Glomerular visceral epithelial cell (primary cell): ENCODE data around the gene SRBD1.

ENCODE experiments used
- DNase-seq: peaks from one replicate; pipeline ENCODE4 v3.0.0-alpha.2; 2016; ENCODE audit errors: extremely low spot score

Gene SRBD1

DNA sequence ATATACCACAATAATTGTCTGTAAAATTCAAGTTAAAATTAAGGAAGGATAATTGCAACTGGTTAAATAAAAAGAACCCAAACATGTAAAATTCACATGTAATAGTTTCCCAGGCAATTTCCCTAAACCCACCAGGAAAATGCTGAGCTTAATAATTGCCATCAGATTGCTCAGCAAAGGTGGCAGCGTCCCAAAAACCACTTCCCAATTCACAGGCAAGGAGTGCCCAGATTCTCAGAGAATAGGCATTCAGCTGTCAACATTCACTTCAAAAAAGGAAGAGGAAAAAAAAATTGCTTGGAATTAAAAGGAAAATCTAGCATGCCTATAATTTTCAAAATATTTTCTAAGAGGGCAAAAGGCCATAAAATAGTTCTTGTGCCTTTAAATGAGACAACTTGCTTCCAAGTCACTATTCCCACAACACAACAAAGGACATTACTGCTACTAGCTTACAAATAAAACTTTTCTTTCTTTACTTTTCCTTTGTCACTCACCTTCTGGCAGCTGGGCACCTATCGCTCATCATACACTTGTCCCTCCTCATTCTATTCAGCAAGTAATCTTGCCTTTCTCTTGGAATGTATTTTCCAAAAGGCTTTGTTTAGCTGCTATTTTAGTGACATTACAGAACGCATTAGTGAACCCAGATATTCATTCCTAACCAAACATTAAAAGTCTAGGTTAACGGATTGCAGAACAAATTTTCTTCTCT lies 15.2 kb downstream of the SRBD1 start:
- DNase-seq = peak; percentile 42

GRCh38 chr2:45591073-45591472 lies 20.0 kb downstream of the SRBD1 start:
- DNase-seq = no peak

DNA sequence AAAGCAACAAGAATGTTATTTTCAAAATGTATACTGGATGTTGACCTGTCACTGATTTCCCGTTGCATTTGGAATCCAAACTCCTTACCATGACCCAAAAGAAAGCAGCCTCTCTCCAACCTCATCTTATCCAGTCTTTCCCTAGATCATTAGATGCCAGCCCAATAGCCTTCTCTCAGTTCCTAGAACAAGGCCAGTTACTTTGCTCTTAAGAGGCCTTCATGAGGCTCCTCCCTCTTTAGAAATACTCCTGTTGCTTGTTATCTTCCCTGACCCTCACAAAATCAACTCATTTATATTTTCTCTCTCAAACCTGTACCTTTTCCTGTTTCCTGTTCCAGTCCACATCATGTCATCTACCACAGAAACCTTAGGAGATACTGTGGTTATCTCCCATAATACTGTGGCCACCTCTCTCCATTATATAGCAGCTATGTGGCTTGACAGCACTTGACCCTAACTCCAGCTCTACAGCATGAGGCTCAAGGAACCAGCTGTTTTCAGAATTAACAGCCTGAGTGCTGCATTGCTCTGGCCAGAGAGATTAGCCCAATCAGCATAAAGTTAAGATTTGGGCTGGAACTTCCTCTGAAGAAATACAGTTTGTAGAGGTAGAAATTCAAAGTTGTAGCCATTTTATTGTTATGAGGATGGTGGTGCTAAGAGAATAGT lies 22.8 kb downstream of the SRBD1 start:
- no peak for DNase-seq

DNA sequence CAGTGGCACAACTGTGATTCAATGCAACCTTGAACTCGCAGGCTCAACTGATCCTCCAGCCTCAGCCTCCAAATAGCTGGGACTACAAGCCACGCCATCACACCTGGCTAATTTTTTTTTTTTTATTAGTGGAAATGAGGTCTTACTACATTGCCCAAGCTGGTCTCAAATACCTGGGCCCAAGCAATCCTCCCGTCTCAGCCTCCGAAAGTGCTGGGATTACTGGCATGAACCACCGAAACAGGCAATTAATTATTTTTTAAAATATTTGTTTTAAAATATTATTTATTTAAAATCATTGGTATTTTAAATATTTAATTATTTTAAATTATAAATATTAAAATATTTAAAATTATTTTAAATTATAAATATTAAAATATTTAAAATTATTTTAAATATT lies 24.5 kb downstream of the SRBD1 start:
- no peak for DNase-seq

- DNase-seq = peak; percentile 44
These were observed 25.7 kb downstream of the SRBD1 start for GRCh38 chr2:45585267-45585861.

DNA sequence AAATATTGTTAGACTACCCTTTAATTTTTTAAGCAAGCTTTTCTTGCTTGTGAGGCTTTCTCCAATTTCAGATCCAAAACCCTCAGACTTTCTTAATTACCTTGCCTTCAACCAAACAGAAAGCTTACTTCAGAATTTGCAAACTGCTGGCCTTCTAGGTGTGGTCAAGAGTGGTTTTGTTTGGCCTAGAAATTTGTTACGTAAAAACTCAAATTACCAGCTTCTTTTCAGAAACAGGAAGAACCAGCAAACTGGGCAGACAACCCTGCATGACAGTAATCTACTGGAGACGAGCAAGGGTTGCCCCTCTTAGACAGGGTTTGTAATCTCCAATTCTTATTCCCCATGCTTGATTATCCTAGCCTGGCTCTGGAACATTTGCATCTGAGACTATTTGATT lies 27.1 kb downstream of the SRBD1 start:
- DNase-seq = no peak

GRCh38 chr2:45582522-45582921 lies 28.5 kb downstream of the SRBD1 start:
- DNase-seq = no peak

DNA sequence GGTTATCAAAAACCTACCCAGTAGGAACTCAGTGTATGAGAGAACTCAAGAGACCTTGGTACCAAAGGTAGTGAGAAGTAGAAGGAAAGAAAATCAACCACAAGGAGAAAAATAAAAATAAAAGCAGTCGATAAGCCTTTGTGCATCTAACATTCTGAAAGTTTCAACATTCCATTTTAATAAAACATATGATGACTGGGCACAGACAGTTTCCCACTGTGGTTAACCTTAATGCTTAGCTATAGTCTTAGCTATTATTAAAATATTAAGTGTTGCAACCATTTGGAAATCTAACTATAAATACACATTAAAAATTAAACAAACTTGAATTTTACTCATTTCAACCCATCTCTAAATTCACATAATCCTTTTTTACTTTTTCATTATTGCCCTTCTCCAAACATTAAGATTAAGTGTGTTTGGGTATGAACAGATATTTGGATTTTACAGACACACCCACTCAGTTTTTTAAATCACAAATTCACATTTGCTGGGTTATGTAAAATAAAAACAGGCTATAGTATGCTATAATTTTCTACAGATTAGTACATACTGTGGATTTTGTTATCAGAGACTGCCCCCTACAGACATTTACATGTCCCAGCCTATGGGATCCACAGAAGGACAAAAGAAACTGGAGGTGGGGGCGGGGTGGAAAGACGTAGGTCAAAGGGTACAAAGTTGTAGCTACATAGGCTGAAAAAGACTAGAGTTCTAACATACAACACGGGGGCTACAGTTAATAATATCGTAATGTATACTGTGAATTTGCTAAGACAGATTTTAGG lies 32.8 kb downstream of the SRBD1 start:
- DNase-seq = no peak

GRCh38 chr2:45577441-45577840 lies 33.6 kb downstream of the SRBD1 start:
- DNase-seq = no peak

DNA sequence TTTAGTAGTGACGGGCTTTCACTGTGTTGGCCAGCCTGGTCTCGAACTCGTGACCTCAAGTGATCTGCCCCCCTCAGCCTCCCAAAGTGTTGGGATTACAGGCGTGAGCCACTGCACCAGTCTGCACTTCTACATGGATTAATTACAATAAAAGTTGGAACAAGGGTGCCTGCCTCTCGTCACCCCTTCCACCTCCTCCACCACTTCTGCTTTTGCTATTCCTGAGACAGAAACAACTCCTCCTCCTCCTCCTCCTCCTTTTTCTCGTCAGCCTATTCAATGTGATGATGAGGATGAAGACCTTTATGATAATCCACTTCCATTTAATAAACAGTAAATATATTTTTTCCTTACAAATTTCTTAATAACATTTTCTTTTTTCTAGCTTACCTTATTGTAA lies 35.2 kb downstream of the SRBD1 start:
- DNase-seq = no peak

DNA sequence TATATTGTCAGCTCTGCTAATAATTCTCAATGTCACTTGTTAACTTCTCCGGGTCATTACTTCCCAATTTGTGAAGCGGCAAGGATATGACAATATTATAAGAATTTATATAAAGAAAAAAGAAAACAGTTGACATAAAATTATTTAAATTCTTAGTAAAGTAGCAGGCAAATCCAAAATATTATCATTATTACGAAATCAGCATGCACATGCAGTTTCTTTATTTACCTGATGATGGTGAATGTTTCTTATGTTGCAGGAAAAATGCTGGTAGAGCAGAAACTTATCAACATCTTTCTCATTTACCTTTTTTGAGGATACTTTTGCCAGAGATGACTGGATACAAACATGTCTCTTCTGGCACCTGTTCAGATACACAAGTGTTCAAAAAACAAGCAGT lies 38.1 kb downstream of the SRBD1 start:
- DNase-seq = no peak

GRCh38 chr2:45571940-45572339 lies 39.1 kb downstream of the SRBD1 start:
- no peak for DNase-seq

DNA sequence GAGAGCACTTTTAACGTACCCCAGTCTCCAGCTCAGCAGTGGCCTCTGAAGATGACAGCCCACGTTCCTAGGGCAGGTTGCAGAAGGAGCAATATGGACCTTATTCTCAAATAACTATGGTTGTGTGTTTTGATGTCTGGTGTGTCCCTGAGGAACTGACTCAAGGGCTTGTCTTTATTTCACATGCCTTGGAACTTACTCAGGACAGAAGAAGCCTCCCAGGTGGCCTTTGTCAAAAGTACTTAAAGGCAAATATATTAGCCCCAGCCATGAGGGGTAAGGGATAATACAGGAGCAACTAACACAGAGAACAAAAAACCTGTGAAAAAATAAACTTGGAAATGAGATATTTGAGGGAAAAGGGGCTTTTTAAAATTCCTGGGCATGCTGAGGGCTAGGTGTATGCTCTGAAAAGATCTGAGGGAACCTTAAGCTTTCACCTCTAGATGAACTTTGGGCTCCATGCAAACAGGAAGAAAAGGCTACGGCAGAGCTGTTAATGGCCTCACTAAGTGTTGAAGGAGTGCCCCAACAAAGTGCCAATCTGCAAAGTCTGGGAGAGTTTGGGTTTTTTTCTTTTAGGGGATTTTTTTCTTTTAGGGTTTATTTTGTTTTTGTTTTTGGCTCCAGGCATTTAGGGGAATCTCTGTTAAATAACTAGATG lies 40.3 kb downstream of the SRBD1 start:
- DNase-seq = no peak

GRCh38 chr2:45568935-45569334 lies 42.1 kb downstream of the SRBD1 start:
- DNase-seq = no peak

- DNase-seq = no peak
These were observed 42.9 kb downstream of the SRBD1 start for GRCh38 chr2:45567974-45568789.

DNA sequence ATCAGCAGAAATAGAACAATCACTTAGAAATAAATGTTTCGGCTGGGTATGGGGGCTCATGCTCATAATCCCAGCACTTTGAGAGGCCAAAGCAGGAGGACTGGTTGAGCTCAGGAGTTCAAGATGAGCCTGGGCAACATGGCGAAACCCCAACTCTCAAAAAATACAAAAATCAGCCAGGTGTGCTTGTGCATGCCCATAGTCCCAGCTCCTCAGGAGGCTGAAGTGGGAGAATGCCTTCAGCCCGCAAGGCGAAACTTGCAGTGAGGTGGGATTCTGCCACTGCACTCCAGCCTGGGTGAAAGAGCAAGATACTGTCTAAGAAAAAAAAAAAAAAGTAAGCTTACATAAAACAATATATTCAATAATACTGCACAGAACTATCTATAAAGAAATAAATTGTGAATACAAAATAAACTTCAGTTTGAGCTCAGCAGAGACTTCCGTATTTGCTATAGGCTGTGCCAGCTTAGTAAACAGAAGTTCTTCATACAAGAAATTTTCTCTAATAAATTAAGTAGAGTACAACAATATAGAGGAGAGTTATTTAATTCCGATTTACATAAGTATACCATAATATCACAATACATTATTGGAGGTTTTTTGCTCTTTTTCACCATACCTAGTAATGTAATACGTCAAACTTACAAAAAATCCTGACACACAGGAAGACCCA lies 43.6 kb downstream of the SRBD1 start:
- no peak for DNase-seq

GRCh38 chr2:45559436-45559835 lies 51.6 kb downstream of the SRBD1 start:
- DNase-seq = no peak

- no peak for DNase-seq
These were observed 56.3 kb downstream of the SRBD1 start for GRCh38 chr2:45554742-45555140.

- DNase-seq = no peak
These were observed 56.9 kb downstream of the SRBD1 start for GRCh38 chr2:45554073-45554741.

GRCh38 chr2:45551862-45552261 lies 59.2 kb downstream of the SRBD1 start:
- no peak for DNase-seq
